GM08714 (cell line): ENCODE data around the gene ZNF205.
"Not testable (repeated sequence)": the region's sequence is repeated elsewhere in the genome, so short reads cannot be mapped to it uniquely, and the experiment has no call there.

ENCODE experiments used
- H3K4me3 ChIP-seq: fragments of 200-500 bp; sonication (Bioruptor generic); 2 replicates; pipeline ENCODE4 v1.5.1; 2014; ENCODE audit warnings: mild to moderate bottlenecking, low read length, inconsistent platforms
- ZNF274 ChIP-seq: IDR thresholded peaks from 2 replicates; pipeline ENCODE4 v1.6.1; 2012; ENCODE audit warnings: mild to moderate bottlenecking, low read depth, low read length

Gene ZNF205

DNA sequence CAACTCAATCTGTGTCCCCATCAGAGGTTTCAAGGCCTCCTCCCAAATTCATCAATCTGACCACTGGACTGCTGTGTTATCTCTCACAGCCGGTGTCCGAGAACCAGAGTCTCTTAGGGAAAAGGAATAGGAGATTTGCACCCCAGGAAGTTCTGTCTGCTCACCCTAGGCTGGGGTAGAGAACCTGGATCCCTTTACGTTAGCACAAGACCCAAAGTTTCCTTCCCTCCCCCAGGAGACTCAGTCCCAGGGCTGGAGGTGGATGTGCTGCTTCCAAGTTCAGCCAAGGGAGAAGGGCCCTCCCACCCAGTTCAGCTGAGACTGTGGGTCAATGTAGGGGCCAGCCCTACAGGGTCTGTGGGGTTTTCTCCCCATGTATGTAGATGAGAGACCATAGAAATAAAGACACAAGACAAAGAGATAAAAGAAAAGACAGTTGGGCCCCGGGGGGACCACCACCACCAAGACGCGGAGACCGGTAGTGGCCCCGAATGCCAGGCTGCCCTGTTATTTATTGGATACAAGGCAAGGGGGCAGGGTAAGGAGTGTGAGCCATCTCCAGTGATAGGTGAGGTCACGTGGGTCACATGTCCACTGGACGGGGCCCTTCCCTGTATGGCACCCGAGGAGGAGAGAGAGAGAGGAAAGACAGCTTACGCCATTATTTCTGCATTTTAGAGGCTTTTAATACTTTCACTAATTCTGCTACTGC lies 52.9 kb downstream of the ZNF205 start:
- TF ChIP-seq ZNF274 = no peak

DNA sequence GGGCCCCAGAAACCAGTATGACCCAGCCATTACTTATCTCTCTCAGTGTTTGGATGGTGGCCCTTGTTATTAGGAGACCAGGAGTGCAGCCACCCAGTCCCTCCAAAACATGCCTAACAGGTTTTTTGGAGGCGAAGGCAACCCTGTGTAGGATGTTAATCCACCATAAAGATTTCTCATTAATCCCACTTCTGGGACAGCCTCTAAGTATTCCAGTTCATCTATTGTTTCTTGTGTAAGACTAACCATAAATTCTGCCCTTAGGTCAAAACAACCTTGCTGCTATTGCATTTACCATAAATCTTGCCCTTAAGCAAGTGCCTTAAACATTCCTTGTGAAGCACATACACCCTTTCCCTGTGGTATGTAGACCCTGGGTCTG lies 54.1 kb downstream of the ZNF205 start:
- TF ChIP-seq ZNF274 = no peak
- no peak overlapping the region for H3K4me3 ChIP-seq

More for the DNA sequence above, 52.9 kb downstream of the ZNF205 start:
- no peak overlapping the region for H3K4me3 ChIP-seq

DNA sequence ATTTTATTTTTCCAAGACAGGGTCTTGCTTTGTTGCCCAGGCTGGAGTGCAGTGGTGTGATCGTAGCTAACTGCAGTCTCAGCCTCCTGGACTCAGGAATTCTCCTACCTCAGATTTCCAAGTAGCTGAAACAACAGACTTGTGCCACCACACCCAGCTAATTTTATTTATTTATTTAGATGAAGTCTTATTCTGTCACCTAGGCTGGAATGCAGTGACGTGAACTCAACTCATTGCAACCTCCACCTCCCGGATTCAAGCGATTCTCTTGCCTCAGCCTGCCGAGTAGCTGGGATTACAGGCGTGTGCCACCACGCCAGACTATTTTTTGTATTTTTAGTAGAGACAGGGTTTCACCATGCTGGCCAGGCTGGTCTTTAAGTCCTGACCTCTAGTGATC lies 56.3 kb downstream of the ZNF205 start:
- H3K4me3 ChIP-seq = not testable (repeated sequence)
